HG03196 (cell line): ENCODE data around the gene ARSB.
"Not testable (repeated sequence)": the region's sequence is repeated elsewhere in the genome, so short reads cannot be mapped to it uniquely, and the experiment has no call there.

Experiments
- ATAC-seq: cut with Tn5 transposase; IDR thresholded peaks from one replicate; pipeline ENCODE4 v1.9.1; 2021; ENCODE audit not compliant: unreplicated experiment

ARSB gene

DNA sequence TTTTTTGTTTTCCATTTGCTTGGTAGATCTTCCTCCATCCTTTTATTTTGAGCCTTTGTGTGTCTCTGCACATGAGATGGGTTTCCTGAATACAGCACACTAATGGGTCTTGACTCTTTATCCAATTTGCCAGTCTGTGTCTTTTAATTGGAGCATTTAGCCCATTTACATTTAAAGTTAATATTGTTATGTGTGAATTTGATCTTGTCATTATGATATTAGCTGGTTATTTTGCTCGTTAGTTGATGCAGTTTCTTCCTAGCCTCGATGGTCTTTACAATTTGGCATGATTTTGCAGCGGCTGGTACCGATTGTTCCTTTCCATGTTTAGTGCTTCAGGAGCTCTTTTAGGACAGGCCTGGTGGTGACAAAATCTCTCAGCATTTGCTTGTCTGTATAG, 133.2 kb downstream of the ARSB start:
- ATAC-seq = not testable (repeated sequence)

DNA sequence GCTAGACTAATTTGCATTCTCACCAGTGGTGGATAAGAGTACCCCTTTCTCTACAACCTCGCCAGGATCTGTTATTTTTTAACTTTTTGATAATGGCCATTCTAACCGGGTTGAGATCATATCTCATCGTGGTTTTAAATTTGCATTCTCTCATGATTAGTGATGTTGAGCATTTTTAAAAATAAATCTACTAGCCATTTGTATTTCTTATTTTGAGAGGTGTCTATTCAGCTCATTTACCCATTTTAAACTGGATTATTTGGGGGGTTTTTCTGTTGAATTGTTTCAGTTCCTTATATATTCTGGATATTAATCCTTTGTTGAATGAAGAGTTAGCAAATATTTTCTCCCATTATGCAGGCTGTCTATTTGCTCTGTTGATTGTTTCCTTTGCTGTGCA, 139.6 kb downstream of the ARSB start:
- ATAC-seq = no peak

DNA sequence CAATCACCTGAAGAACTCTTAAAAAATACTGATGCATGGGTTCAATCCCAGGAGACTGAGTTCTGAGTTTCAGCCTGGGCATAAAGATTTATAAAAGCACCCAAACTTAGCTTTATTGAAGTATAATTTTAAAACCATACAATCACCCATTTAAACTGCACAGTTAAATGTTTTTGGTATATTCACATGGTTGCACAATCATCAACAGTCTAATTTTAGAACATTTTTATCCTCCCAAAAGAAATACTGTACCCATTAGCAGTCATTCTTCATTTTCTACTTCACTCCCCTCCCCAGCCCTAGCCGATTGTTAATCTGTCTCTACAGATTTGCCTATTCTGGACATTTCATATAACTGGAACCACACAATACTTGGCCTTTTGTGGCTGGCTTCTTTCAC, 141.7 kb downstream of the ARSB start:
- no peak for ATAC-seq

DNA sequence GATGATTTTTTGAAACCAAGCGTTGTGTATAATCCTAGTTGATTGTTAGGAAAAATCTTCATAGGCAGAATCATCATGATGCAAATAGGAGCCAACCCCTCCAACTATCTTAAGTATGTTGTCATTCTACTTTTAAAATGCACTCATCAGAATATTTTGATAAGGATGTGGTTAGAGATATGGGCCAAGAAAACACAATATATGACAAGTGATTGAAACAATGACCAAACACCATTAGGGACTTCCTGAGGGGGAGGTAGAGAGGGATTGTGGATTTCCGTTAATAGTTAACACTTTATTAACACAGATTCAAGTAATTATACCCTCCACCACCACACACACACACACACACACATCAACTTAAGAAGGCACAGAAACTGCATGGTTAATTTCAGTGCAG, 143.3 kb downstream of the ARSB start:
- ATAC-seq = no peak

DNA sequence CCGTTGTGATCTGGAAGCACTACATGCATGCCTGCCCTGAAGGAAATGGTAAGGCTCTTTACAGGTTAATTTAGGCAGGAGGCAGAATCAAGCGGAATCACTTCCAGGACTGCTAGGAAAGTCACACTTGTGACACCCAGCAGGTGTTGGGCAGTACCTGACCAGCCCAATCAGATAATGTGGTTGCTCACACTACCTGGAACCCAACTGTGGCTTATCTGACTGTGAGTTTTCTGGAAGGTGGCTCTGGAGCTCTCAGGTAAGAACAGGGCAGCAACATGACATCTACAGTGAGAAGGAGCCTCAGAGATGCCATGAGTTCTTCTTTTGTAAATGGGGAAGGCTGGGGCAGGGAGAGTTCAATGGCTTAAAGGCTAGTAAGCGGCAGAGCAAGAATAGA, 146.4 kb downstream of the ARSB start:
- no peak for ATAC-seq

DNA sequence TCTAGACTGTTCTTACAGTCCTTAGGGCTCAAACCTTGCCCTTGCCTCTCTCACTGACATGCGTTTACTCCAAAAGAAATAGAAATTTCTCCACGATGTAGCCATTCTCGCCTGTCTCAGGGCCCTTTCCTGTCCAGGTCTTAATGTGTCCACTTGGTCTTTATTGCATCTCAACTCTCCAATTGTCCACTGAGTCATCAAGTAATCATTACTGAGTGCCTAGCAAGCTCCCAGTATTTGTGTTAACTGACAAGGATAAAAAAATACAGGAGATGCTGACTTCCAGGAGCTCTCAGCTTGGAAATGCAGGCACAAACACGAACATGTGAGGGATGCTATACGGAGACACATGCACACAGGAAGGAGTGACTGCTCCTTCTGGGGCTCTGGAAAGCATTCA, 147.3 kb downstream of the ARSB start:
- no peak for ATAC-seq

DNA sequence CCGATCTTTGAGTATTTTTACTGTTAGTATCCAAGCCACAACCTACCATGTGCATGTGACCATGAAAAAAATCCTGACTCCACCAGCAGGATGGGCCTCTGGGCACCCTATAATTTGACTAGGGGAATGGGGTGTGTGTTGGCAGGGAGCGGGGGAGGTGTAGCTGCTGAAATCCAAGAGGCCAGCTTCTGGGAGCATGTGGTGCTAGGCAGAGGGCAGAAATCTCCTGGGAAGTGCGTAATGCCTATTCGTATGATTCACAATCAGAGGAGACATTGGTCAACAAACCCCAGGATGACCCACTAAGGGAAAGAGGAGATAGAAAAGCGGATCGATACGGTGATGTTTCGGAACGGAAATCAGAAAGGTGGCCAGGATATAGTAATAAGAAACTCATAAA, 149.9 kb downstream of the ARSB start:
- no peak for ATAC-seq

DNA sequence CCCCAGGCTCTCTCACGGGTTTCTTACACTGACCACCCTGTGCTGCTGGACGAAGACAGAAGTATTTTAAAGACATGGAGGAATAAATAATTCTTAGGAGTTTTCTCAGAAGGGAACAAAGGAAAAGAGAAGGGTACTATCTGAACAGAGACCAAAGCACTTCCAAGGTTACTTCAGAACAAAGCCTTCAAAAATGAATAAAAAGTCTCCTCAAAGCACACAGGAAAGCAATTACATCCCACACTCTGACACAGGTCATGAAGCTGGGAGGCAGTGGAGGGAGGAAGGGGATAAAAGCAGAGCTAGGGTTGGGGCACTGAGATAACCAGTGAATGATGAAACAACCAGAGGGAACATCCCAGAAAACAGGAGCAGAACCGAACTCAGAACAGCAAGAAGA, 151.8 kb downstream of the ARSB start:
- no peak for ATAC-seq

DNA sequence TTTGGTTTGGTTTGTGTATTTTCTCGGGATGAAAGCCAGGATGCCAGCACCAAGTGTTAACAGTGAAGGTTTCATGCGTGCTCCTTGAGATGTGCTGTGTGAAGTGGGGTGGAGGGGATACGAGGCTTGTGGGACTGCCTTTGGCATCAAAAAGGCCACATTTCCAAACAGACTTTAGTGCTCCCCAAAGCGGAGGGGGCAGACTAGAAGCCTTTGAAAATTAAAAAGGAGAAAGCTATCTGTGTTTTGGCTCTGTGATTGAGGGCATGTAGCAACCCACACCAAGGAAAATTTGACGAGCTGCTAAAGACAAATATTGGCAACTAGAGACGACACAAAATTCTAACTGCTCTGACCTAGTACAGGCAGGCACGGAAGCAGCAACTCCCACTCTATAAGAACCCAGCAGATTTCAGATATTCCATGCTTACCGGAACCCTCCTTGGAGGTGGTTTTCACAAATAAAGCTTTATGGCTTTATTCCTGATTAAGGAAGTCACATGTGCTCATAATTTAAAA, 154.5 kb downstream of the ARSB start:
- ATAC-seq = no peak

DNA sequence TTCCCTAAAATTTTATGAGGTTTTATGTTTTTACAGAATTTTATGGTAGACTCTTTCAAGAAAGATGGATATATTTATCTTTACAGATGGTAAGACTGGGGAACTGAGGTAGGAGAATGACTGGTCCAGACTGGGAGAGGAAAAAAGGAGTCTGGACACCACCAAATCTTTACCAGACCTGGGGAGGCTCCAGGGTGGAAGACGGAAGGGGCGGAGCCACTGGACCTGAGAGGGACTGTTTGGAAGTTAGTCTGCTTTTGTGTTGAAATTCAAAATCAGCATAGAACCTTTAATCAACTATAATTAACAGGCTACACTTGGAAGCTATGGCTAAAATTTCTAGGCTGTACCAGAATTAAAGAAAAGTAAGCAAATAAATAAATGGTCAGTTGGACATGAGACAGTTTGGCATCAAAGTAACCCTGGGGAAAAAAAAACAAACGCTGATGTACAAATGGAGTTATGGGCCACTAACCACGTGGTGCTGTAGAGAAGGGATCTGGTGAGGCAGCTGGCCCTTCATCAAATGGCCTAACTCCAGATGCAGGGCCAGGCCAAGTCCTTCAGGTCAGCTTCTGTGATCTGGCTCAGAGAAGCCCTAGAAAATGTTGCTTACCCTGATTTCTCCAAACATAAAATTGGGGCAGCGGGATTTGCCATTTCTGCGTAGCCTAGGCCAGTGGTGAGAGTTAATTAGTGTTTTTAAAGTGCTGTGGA, 155.1 kb downstream of the ARSB start:
- no peak for ATAC-seq

DNA sequence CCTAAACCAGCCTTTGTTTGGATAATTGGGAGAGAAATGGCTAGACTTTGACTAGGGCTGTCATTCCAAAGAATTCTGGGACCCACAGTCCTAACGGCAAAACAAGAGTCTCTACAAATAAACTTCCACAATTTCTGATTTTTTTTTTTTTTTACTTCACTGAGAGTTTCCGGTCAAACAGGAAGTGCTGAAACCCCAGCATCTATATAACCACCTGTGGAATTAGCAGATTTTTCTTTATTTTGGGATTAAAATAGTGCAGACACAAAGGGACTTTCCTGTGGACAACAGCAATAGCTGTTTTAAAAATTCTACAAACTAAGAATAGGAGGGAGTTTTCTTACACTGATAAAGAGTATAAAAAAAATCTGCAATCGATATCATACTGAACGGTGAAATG, 157.4 kb downstream of the ARSB start:
- no peak for ATAC-seq

DNA sequence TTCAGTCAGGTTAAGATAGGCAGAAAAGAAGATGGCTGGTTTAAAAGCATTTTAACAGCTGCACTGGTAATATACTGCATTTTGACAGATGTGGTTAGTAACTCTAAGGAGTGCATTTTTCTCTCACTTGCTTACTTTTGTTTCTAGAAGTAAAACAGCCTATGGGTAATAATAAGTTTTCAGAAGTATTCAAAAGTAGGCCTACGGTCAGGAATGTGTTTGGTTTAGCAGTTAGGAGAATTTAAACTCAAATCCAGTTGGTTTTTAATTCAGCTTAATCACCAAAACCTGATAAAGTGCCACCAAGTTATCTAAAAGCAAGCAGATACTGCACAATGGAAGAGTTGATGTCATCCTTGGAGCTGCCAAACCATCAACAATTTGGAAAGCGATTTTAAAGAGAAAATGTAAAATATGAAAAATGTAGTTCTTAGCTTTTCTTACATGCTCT, 160.3 kb downstream of the ARSB start:
- no peak for ATAC-seq

DNA sequence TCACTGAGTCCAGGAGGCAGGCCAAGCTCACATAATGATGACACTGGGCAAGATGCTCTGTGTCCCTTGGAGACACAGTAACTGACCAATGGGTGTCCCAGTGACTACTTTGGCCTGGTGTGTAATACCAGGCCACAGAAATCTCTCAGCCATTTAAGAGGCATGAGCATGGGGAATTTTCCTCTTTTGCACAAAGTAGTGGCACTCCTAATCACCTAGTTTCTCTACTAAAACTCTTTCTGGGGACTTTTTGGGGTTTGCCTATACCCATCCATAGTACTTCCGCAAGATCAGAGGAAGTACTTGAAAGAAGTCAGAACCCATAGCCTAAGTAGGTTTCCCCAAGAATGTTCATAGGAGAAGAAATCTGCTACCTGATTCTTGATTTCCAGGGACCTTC, 161.9 kb downstream of the ARSB start:
- no peak for ATAC-seq

DNA sequence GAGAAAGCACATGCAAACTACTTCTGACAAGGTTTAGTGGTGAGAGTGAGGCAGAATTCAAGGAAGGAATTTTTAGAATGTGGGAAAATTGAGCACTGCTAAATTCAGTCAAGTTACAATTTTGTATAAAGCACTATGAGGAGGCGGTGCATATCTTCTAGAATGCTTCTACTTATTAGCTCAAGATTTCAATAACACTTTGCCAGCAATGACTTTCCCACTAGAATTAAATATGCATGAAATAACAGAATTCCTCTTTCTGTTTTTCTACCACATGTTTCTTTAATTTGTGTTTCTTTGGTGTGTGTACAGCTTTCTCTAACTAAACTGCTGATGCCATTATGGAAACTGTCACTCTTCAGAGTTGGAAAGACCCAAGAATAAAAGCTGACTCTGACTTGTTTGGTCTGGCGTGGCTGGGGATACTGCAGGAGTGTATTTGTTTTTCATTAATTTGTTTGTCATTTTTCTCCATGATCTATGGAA, 163.5 kb downstream of the ARSB start:
- ATAC-seq = no peak

DNA sequence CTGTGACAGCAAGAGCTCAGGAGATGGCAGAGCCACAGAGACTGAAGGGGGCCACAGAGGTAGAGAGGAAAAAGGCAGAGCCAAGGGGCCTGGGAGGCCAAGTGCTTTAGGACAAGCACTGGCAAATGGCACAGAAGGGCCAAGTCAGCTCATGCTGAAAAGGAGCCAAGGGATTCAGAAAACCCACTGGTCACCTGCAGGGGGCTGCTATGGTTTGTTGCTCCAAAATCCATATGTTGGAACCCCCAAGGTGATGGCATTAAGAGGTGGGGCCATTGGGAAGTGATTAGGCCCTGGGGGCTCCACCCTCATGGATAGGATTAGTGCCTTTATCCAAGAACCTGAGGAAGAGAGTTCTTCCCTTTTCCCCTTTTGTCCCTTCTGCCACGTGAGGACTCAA, 165.4 kb downstream of the ARSB start:
- no peak for ATAC-seq

DNA sequence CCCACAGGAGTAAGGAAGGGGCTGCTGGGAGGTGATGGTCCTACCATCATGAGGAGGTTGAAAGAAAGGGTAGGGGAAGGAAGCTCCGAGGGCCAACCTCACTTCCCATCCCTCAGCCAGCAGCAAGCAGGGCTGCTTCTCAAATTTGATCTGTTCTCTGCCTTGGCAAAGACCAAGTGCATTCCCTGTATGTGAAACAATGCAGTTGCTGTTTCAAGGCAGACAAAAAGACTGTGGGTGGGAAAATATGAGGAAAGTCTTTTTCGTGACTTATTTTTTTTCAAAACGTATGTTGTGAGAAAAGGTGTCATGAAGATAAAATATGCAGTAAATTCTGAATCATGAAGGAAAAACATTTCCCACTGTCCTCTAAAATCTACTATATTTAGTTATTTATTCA, 165.9 kb downstream of the ARSB start:
- no peak for ATAC-seq

DNA sequence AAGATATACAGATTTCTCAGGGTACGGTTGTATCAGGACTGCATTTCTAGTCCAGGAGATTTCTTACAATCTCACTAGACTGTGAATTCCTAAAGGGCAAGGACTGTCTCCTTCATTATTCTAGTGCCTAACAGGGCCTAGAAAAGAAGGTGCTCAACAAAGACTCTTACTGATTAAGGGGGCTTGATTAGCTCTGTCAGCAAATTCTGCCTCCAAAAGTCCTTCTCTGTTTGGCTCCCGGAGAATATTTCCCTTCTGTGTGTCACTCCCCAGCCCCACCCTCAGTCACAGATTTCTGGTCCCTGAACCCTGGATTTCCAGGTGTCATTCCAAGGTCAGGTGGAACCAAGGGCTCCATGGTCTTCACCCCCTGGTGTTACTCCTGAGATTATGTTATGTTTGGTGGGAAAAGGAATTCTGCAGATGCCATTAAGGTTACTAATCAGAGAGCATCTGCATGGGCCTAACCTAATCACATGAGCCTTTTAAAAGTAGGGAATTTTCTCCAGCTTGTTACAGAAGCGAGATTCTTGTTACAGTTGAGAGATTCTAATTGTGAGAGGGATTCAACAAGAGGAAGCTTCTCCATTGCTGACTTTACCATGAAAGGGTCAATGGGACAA, 168.9 kb downstream of the ARSB start:
- ATAC-seq = no peak

DNA sequence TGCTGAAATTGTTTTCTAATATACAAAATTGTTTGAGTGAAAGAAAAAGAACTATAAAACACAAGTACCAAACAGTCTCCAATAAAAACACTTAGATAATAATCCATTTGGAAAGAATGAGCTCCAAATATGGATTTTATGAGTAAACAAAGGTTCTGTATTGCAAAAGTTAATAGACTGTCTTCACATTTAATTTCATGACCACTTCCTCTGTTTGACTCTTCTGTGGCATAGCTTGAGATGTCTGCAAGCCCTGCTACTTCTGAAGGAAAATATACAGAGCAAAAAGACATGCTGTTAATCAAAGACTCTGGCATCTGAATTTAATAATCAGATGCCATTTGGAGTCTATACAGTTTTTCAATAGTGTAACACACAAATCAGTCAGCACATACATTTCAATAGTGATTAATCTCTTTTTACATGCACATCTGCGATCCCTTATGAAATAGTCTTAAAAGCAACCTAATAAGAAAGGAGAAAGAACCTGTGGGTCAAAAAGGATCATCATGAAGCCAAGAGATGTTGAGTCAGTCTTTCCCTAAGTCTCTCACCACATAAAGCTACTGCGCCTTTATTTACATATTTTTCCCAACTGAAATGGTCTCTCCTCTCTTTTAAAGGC, 171.1 kb downstream of the ARSB start:
- no peak for ATAC-seq

DNA sequence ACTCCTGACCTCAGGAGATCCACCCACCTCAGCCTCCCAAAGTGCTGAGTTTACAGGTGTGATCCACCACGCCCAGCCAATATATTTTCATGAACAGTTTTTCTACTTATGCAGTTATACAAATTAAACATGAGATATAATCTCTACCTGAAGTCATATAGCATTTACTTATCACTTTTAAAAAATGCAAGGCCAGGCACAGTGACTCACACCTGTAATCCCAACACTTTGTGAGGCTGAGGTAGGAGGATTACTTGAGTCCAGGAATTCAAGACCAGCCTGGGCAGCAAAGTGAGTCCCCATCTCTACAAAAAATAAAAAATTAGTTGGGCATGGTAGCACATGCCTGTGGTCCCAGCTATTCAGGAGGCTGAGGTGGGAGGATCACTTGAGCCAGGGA, 171.8 kb downstream of the ARSB start:
- ATAC-seq = no peak

DNA sequence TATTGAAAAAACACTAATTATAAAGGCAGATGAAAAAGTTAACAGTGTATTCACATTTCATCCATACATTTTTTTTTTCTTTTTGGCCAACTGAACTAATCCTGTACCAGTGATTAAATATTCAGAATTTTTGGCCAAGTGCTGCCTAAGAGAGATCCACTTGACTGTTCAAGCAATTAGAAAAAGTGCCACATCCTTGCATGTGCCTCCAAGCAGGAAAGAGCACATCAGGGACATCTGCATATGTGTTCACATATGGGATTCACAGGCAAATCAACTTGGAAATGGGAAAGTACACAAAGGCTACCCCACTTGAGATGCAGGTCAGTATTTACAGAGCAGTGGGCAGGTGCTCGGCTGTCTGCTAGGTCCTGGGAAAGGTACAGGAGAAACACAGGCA, 173.2 kb downstream of the ARSB start:
- ATAC-seq = no peak

DNA sequence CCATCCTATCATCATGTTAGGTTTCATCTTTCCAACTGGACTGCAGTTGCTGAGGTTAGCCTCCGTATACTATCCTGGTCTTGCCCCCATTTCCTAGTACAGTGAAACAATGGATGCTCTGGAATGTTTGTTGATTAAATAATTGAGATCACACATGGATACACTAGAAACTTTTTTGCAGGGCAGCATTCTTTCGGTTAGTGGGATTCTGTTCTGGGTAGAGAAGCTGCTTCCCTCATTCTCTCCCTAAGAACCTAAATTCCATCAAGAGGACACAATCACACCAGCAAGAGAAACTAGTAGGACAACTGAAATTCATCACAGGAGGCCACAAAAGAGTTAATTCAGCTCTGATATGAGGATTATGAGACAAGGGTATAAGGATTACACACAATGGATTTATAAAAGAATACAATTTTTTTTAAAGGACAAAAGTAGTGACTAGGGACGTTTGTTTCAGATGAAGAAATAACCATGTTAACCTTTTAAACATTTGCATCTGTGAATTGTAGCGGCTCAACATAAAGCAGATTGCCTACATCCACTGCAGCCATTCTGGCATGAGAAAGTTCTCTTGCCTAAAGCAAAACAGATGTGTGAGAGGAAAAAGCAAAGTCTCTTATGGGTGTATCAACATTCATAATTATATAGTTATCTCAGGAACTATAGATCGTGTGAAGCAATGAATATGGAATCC, 173.8 kb downstream of the ARSB start:
- no peak for ATAC-seq
